HEK293 (cell line): ENCODE data around the gene BIRC3.

Source experiments
- AEBP2 ChIP-seq: fragments of 450-650 bp; formaldehyde crosslinking; IDR thresholded peaks from 2 replicates; pipeline ENCODE4 v1.5.1; 2016; ENCODE audit warnings: missing biosample characterization, missing genetic modification characterization, borderline replicate concordance
- BCL11A ChIP-seq: fragments of 450-650 bp; formaldehyde crosslinking; IDR thresholded peaks from 2 replicates; pipeline ENCODE4 v1.5.1; 2016; ENCODE audit warnings: low read depth, missing biosample characterization, missing genetic modification characterization
- BCL6B ChIP-seq: fragments of 450-650 bp; formaldehyde crosslinking; IDR thresholded peaks from 2 replicates; pipeline ENCODE4 v1.5.1; 2017; ENCODE audit warnings: missing biosample characterization, missing genetic modification characterization
- GLI2 ChIP-seq: fragments of 450-650 bp; formaldehyde crosslinking; IDR thresholded peaks from 2 replicates; pipeline ENCODE4; 2017; ENCODE audit warnings: missing biosample characterization, missing genetic modification characterization, low read depth, borderline replicate concordance
- SP7 ChIP-seq: fragments of 450-650 bp; formaldehyde crosslinking; IDR thresholded peaks from 2 replicates; pipeline ENCODE4 v1.5.1; 2016; ENCODE audit warnings: missing biosample characterization, missing genetic modification characterization
- ZBTB17 ChIP-seq: fragments of 450-650 bp; formaldehyde crosslinking; IDR thresholded peaks from 2 replicates; pipeline ENCODE4 v1.5.1; 2016; ENCODE audit warnings: missing biosample characterization, missing genetic modification characterization
- ZEB2 ChIP-seq: fragments of 450-650 bp; formaldehyde crosslinking; IDR thresholded peaks from 2 replicates; pipeline ENCODE4 v1.5.1; 2016; ENCODE audit warnings: missing biosample characterization, missing genetic modification characterization
- ZNF10 ChIP-seq: fragments of 450-650 bp; formaldehyde crosslinking; IDR thresholded peaks from 2 replicates; pipeline ENCODE4 v1.5.1; 2017; ENCODE audit warnings: missing biosample characterization, missing genetic modification characterization
- ZNF138 ChIP-seq: fragments of 450-650 bp; formaldehyde crosslinking; IDR thresholded peaks from 2 replicates; pipeline ENCODE4 v1.5.1; 2016; ENCODE audit warnings: missing biosample characterization, missing genetic modification characterization, borderline replicate concordance
- ZNF148 ChIP-seq: fragments of 450-650 bp; formaldehyde crosslinking; IDR thresholded peaks from 2 replicates; pipeline ENCODE4 v1.5.0; 2017; ENCODE audit warnings: missing biosample characterization, missing genetic modification characterization, borderline replicate concordance
- ZNF16 ChIP-seq: fragments of 450-650 bp; formaldehyde crosslinking; IDR thresholded peaks from 2 replicates; pipeline ENCODE4 v1.5.1; 2016; ENCODE audit warnings: low read depth, missing biosample characterization, missing genetic modification characterization
- ZNF239 ChIP-seq: fragments of 450-650 bp; formaldehyde crosslinking; IDR thresholded peaks from 2 replicates; pipeline ENCODE4 v1.5.1; 2016; ENCODE audit warnings: missing biosample characterization, missing genetic modification characterization
- ZNF280D ChIP-seq: fragments of 450-650 bp; formaldehyde crosslinking; IDR thresholded peaks from 2 replicates; pipeline ENCODE4 v1.5.1; 2016; ENCODE audit warnings: missing biosample characterization, missing genetic modification characterization
- ZNF311 ChIP-seq: fragments of 450-650 bp; formaldehyde crosslinking; IDR thresholded peaks from 2 replicates; pipeline ENCODE4 v1.5.1; 2017; ENCODE audit warnings: missing biosample characterization, missing genetic modification characterization, borderline replicate concordance
- ZNF350 ChIP-seq: fragments of 450-650 bp; formaldehyde crosslinking; IDR thresholded peaks from 2 replicates; pipeline ENCODE4 v1.5.0; 2017; ENCODE audit warnings: missing biosample characterization, mild to moderate bottlenecking, missing genetic modification characterization
- ZNF513 ChIP-seq: fragments of 450-650 bp; IDR thresholded peaks from 2 replicates; pipeline ENCODE4 v1.5.1; 2018; ENCODE audit warnings: missing biosample characterization, missing genetic modification characterization
- ZNF555 ChIP-seq: fragments of 450-650 bp; formaldehyde crosslinking; conservative IDR thresholded peaks from 2 replicates; pipeline ENCODE4 v1.5.1; 2017; ENCODE audit warnings: missing biosample characterization, mild to moderate bottlenecking, missing genetic modification characterization, inconsistent platforms
- ZNF571 ChIP-seq: fragments of 450-650 bp; formaldehyde crosslinking; IDR thresholded peaks from 2 replicates; pipeline ENCODE4 v1.5.0; 2017; ENCODE audit warnings: missing biosample characterization, missing genetic modification characterization
- ZNF600 ChIP-seq: fragments of 450-650 bp; formaldehyde crosslinking; IDR thresholded peaks from 2 replicates; pipeline ENCODE4 v1.5.1; 2016; ENCODE audit warnings: missing biosample characterization, missing genetic modification characterization
- ZSCAN5A ChIP-seq: fragments of 450-650 bp; formaldehyde crosslinking; IDR thresholded peaks from 2 replicates; pipeline ENCODE4 v1.5.1; 2016; ENCODE audit warnings: missing biosample characterization, missing genetic modification characterization
- TF ChIP-seq, protein P1 (sequence below): fragments of 450-650 bp; formaldehyde crosslinking; IDR thresholded peaks from 2 replicates; pipeline ENCODE4 v1.5.1; 2016; ENCODE audit warnings: missing biosample characterization, missing genetic modification characterization
- TF ChIP-seq, protein P2 (sequence below): fragments of 450-650 bp; formaldehyde crosslinking; IDR thresholded peaks from 2 replicates; pipeline ENCODE4 v1.5.1; 2016; ENCODE audit warnings: missing biosample characterization, missing genetic modification characterization, low read depth

Gene BIRC3

GRCh38 chr11:102268083-102268984, 49.0 kb upstream of the BIRC3 start (continued):
- TF ChIP-seq, protein P1, sequence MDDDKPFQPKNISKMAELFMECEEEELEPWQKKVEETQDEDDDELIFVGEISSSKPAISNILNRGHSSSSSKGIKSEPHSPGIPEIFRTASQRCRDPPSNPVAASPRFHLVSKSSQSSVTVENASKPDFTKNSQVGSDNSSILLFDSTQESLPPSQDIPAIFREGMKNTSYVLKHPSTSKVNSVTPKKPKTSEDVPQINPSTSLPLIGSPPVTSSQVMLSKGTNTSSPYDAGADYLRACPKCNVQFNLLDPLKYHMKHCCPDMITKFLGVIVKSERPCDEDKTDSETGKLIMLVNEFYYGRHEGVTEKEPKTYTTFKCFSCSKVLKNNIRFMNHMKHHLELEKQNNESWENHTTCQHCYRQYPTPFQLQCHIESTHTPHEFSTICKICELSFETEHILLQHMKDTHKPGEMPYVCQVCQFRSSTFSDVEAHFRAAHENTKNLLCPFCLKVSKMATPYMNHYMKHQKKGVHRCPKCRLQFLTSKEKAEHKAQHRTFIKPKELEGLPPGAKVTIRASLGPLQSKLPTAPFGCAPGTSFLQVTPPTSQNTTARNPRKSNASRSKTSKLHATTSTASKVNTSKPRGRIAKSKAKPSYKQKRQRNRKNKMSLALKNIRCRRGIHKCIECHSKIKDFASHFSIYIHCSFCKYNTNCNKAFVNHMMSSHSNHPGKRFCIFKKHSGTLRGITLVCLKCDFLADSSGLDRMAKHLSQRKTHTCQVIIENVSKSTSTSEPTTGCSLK (tag by site-specific recombination): no peak
- TF ChIP-seq SP7 (tag by site-specific recombination) (peak; percentile 23; the same call in 1 of the 2 replicates), ZSCAN5A (tag by site-specific recombination) (no peak), ZBTB17 (peak; percentile 46; the same call in 1 of the 2 replicates), ZNF600 (tag by site-specific recombination) (peak; percentile 82), BCL6B (no peak), AEBP2 (tag by site-specific recombination) (no peak), ZNF555 (tag by site-specific recombination) (no peak), ZNF571 (tag by site-specific recombination) (no peak), ZNF311 (tag by site-specific recombination) (no peak), ZNF10 (no peak), GLI2 (no peak), ZNF239 (tag by site-specific recombination) (no peak), BCL11A (no peak), ZEB2 (tag by site-specific recombination) (0 out of 2 replicates have a peak, but pooled peaks have one; percentile 40), ZNF280D (tag by site-specific recombination) (no peak), ZNF138 (tag by site-specific recombination) (no peak), ZNF350 (no peak), ZNF148 (no peak), ZNF16 (tag by site-specific recombination) (no peak; the same call in 1 of the 2 replicates), ZNF513 (tag by site-specific recombination) (no peak)
- TF ChIP-seq, protein P2, sequence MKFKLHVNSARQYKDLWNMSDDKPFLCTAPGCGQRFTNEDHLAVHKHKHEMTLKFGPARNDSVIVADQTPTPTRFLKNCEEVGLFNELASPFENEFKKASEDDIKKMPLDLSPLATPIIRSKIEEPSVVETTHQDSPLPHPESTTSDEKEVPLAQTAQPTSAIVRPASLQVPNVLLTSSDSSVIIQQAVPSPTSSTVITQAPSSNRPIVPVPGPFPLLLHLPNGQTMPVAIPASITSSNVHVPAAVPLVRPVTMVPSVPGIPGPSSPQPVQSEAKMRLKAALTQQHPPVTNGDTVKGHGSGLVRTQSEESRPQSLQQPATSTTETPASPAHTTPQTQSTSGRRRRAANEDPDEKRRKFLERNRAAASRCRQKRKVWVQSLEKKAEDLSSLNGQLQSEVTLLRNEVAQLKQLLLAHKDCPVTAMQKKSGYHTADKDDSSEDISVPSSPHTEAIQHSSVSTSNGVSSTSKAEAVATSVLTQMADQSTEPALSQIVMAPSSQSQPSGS: no peak
